ENCODE data around the gene RELN. TPM values are rescaled to one million over a fixed set of nuclear protein-coding genes. Genes with fewer than 3 reads are reported as not detected.

The RELN gene
- total RNA-seq, 1 experiment from 2014 or later = 0.02 TPM

DNA sequence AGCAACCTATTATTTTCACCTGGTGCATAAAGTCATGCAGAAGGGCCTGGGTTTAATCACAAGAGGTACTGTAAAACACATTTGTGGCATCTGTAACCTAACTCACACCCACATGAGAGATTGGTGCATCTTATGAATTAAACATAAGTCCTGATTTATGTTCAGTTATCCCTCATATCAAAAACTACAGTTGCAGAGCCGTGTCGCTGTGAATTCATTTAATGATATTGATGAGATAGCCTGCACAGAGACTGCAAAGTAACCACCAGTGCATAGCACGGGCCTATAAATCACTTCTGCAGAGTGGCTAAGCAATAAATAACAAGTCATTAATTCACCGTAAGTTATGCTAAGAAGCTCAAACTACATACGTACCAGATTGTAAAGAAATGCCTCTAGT lies 178.2 kb downstream of the RELN start:
- WGBS (ENCODE audit: extremely low coverage, insufficient read length, low lambda C conversion rate) = no CpG with 5 or more reads among the region's 5 CpGs
- no peak for DNase-seq
- H3K4me2 ChIP-seq (ENCODE audit: insufficient read depth, insufficient read length, low read length) = no peak overlapping the region
- H2AFZ ChIP-seq (ENCODE audit: low read length) = no peak overlapping the region
- H2BK5ac ChIP-seq (ENCODE audit: insufficient read length, low read length) = no peak overlapping the region
- Mint-ChIP-seq H3K4me1 (peaks cover 20% of the 10 kb centered on the region in 2 experiments), H3K27me3 (ENCODE audit: low read depth) (no peaks in the 10 kb centered on the region), H3K4me3 (no peak overlapping the region), H3K27ac (no peak overlapping the region), H3K9me3 (no peaks in the 10 kb centered on the region), H3K36me3 (ENCODE audit: insufficient read depth in 1 of 3, low read depth in 3 of 3) (no peaks in the 10 kb centered on the region; a peak in 1 of 7 replicates)
- no peak overlapping the region for H2BK15ac ChIP-seq (ENCODE audit: low read depth, low read length)
- no peak overlapping the region for H3K14ac ChIP-seq (ENCODE audit: insufficient read depth, low read length)
- H2BK120ac ChIP-seq (ENCODE audit: low read depth, low read length, poor library complexity, severe bottlenecking) = no peak overlapping the region
- no peak overlapping the region for H2BK20ac ChIP-seq (ENCODE audit: low read depth, low read length, poor library complexity, severe bottlenecking)
- H4K20me1 ChIP-seq (ENCODE audit: control insufficient read depth, insufficient read depth, insufficient read length) = no peaks in the 10 kb centered on the region
- H4K91ac ChIP-seq (ENCODE audit: insufficient read length, low read depth, low read length) = no peak overlapping the region
- peaks cover 2% of the 10 kb centered on the region; the same call in 1 of the 2 replicates for H3K4me1 ChIP-seq (ENCODE audit: insufficient read depth, low read length)
- no peak overlapping the region for H3K23ac ChIP-seq (ENCODE audit: insufficient read length, low read depth, low read length)
- H3K27ac ChIP-seq (ENCODE audit: insufficient read length, low read depth, low read length) = no peak overlapping the region
- H2AK5ac ChIP-seq (ENCODE audit: insufficient read length, low read length) = no peak overlapping the region
- H2BK12ac ChIP-seq (ENCODE audit: insufficient read length, low read depth, low read length) = no peak overlapping the region
- H3K79me2 ChIP-seq (ENCODE audit: insufficient read depth, low read length) = no peaks in the 10 kb centered on the region
- no peak overlapping the region for H3K18ac ChIP-seq (ENCODE audit: insufficient read length, low read depth, low read length)
- no peak overlapping the region for H4K8ac ChIP-seq (replicated peaks; ENCODE audit: insufficient read length, low read depth, low read length)
- H3K56ac ChIP-seq (ENCODE audit: insufficient read length, low read depth, low read length) = no peak overlapping the region
- no peak overlapping the region for H3K4ac ChIP-seq (ENCODE audit: low read depth, low read length)
- H3K23me2 ChIP-seq (ENCODE audit: insufficient read length, low read depth, low read length, poor library complexity, severe bottlenecking) = no peaks in the 10 kb centered on the region
- H3T11ph ChIP-seq (ENCODE audit: low read length) = no peak overlapping the region
- H3K79me1 ChIP-seq (ENCODE audit: insufficient read depth, low read depth, low read length, poor library complexity, severe bottlenecking) = no peaks in the 10 kb centered on the region
- TF ChIP-seq, protein P1, sequence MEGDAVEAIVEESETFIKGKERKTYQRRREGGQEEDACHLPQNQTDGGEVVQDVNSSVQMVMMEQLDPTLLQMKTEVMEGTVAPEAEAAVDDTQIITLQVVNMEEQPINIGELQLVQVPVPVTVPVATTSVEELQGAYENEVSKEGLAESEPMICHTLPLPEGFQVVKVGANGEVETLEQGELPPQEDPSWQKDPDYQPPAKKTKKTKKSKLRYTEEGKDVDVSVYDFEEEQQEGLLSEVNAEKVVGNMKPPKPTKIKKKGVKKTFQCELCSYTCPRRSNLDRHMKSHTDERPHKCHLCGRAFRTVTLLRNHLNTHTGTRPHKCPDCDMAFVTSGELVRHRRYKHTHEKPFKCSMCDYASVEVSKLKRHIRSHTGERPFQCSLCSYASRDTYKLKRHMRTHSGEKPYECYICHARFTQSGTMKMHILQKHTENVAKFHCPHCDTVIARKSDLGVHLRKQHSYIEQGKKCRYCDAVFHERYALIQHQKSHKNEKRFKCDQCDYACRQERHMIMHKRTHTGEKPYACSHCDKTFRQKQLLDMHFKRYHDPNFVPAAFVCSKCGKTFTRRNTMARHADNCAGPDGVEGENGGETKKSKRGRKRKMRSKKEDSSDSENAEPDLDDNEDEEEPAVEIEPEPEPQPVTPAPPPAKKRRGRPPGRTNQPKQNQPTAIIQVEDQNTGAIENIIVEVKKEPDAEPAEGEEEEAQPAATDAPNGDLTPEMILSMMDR (conservative IDR thresholded peaks at IDR 0.05) = no peak
- H3K9ac ChIP-seq (ENCODE audit: extremely low read depth, insufficient read length, low read length) = no peak overlapping the region
- H3K9me3 ChIP-seq (ENCODE audit: control insufficient read depth, low read depth, low read length) = no peaks in the 10 kb centered on the region
- no peaks in the 10 kb centered on the region for H3K27me3 ChIP-seq (ENCODE audit: insufficient read depth, low read length)
- no peak overlapping the region for H4K5ac ChIP-seq (ENCODE audit: insufficient read length, low read depth, low read length)

All from H9 (cell line).